HEK293 (cell line): ENCODE measurements around the gene MBD4.
"Not testable (repeated sequence)": the region's sequence is repeated elsewhere in the genome, so short reads cannot be mapped to it uniquely, and the experiment has no call there.

Source experiments
- KLF16 ChIP-seq: fragments of 450-650 bp; formaldehyde crosslinking; IDR thresholded peaks from 2 replicates; pipeline ENCODE4 v1.5.1; 2017; ENCODE audit warnings: missing biosample characterization, missing genetic modification characterization
- ZNF23 ChIP-seq: fragments of 450-650 bp; formaldehyde crosslinking; IDR thresholded peaks from 2 replicates; pipeline ENCODE4 v1.5.1; 2016; ENCODE audit warnings: missing biosample characterization, missing genetic modification characterization, borderline replicate concordance
- ZNF24 ChIP-seq: fragments of 450-650 bp; formaldehyde crosslinking; IDR thresholded peaks from 2 replicates; pipeline ENCODE4 v1.5.1; 2016; ENCODE audit warnings: missing biosample characterization, missing genetic modification characterization
- ZNF555 ChIP-seq: fragments of 450-650 bp; formaldehyde crosslinking; conservative IDR thresholded peaks from 2 replicates; pipeline ENCODE4 v1.5.1; 2017; ENCODE audit warnings: missing biosample characterization, mild to moderate bottlenecking, missing genetic modification characterization, inconsistent platforms
- ZNF701 ChIP-seq: fragments of 450-650 bp; formaldehyde crosslinking; IDR thresholded peaks from 2 replicates; pipeline ENCODE4 v1.5.1; 2016; ENCODE audit warnings: missing biosample characterization, missing genetic modification characterization
- TF ChIP-seq, protein P1 (sequence below): fragments of 450-650 bp; formaldehyde crosslinking; IDR thresholded peaks from 2 replicates; pipeline ENCODE4 v1.5.1; 2016; ENCODE audit warnings: missing biosample characterization, missing genetic modification characterization

DNA sequence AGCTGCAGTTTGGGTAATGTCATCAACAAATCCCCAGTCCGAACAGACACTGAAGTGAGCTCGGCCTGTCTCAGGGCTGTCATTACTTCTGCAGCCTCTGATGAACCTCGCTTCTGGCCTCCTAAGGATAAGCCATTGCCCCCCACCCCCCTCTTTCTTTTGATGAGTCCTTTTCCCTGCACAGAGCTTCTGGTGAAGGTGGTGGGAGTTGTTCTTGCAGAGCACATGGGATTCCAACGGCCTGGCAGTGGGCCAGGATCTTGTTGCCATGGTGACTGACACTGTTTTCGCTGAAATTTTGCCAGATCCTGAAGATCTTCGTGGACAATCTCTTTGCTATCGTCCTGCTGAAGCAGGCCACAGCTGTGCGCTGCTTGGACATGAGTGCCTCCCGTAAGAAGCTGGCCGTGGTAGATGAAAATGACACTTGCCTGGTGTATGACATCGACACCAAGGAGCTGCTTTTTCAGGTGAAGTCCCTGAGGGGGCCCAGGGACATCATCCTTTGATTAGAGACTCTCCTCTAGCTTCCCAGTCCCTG lies 41.5 kb upstream of the MBD4 start:
- TF ChIP-seq ZNF701 (tag by site-specific recombination); KLF16; ZNF555 (tag by site-specific recombination); ZNF23 (tag by site-specific recombination); ZNF24 (tag by site-specific recombination): not testable (repeated sequence)
- TF ChIP-seq, protein P1, sequence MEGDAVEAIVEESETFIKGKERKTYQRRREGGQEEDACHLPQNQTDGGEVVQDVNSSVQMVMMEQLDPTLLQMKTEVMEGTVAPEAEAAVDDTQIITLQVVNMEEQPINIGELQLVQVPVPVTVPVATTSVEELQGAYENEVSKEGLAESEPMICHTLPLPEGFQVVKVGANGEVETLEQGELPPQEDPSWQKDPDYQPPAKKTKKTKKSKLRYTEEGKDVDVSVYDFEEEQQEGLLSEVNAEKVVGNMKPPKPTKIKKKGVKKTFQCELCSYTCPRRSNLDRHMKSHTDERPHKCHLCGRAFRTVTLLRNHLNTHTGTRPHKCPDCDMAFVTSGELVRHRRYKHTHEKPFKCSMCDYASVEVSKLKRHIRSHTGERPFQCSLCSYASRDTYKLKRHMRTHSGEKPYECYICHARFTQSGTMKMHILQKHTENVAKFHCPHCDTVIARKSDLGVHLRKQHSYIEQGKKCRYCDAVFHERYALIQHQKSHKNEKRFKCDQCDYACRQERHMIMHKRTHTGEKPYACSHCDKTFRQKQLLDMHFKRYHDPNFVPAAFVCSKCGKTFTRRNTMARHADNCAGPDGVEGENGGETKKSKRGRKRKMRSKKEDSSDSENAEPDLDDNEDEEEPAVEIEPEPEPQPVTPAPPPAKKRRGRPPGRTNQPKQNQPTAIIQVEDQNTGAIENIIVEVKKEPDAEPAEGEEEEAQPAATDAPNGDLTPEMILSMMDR (tag by site-specific recombination), result not testable (repeated sequence)
